Measurements from ENCODE around the gene LUC7L2.

GRCh38 chr7:139471740-139472353 is 112.2 kb downstream of the LUC7L2 start:
- TF ChIP-seq LARP7 (IDR thresholded peaks at IDR 0.05) (no peak), TARDBP (IDR thresholded peaks at IDR 0.05) (no peak), HNRNPLL (IDR thresholded peaks at IDR 0.05; ENCODE audit: low read depth, low read length, poor library complexity, severe bottlenecking) (no peak), ZC3H11A (IDR thresholded peaks at IDR 0.05; ENCODE audit: low read depth, low read length) (no peak), THRA (IDR thresholded peaks at IDR 0.05) (no peak), POLR2AphosphoS5 (IDR thresholded peaks at IDR 0.05; ENCODE audit: control insufficient read depth, insufficient read depth, low read depth, low read length) (no peak), CTCF (IDR thresholded peaks at IDR 0.05 in 2 of 3, conservative IDR thresholded peaks at IDR 0.05 in 1 of 3; ENCODE audit: insufficient read depth in 2 of 3, low read depth in 1 of 3, low read length in 3 of 3) (no peak), ATF7 (IDR thresholded peaks at IDR 0.05) (no peak), CBX2 (IDR thresholded peaks at IDR 0.05; ENCODE audit: insufficient read depth, low read length, poor library complexity, severe bottlenecking) (no peak), ZNF76 (CRISPR knock-in tag; IDR thresholded peaks at IDR 0.05; ENCODE audit: borderline replicate concordance) (no peak), EZH2 (IDR thresholded peaks at IDR 0.05; ENCODE audit: borderline replicate concordance, low read depth, low read length) (no peak), CBX3 (IDR thresholded peaks at IDR 0.05; ENCODE audit: borderline replicate concordance in 1 of 2, low read length in 2 of 2) (no peak)
